GM12891 (cell line): ENCODE data around the gene TRPM8.

Experiments
- POLR2A ChIP-seq: IDR thresholded peaks from 2 replicates; pipeline ENCODE4 v1.6.1; 2011; ENCODE audit warnings: low read depth, low read length, control low read depth
- POLR2AphosphoS5 ChIP-seq: IDR thresholded peaks from 2 replicates; pipeline ENCODE4 v1.6.1; 2011; ENCODE audit warnings: low read depth, low read length, control low read depth
- SPI1 ChIP-seq: IDR thresholded peaks from 2 replicates; pipeline ENCODE4 v1.6.1; 2011; ENCODE audit warnings: low read depth, low read length, control low read depth
- TAF1 ChIP-seq: IDR thresholded peaks from 2 replicates; pipeline ENCODE4 v1.6.1; 2011; ENCODE audit warnings: low read depth, low read length, control low read depth

DNA sequence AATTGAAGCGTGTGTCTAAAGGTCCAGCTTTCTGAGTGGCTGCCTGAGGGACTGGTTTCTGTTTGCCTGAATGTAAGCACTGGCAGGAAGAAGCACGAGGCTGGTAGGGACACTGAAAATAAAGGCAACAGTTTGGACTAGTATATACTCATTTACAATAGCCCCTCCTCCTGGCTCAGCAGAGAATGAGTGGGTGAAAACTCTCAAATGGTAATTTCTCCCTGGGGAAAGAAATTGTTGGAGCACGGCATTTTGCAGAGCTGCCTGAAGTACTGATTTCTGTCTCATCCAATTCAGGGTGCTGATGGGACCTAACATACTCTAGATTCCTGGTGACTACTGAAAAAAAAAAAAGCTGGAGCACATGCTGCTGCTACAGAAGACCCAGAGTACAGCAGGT, 116.0 kb downstream of the TRPM8 start:
- no peak for TF ChIP-seq TAF1
- no peak for TF ChIP-seq POLR2AphosphoS5
- TF ChIP-seq SPI1: no peak
- TF ChIP-seq POLR2A: no peak
